DND-41 (cell line): ENCODE results near the gene CXCR2.

Source experiments
- EZH2 ChIP-seq: IDR thresholded peaks from 3 replicates; pipeline ENCODE4 v1.6.1; 2012; ENCODE audit warnings: borderline replicate concordance, low read depth, mild to moderate bottlenecking, moderate library complexity, low read length, inconsistent platforms; ENCODE audit not compliant: severe bottlenecking
- TF ChIP-seq, protein P1 (sequence below): IDR thresholded peaks from 2 replicates; pipeline ENCODE4 v1.5.1; 2012; ENCODE audit warnings: borderline replicate concordance, low read length, moderate library complexity, mild to moderate bottlenecking; ENCODE audit not compliant: poor library complexity, severe bottlenecking; ENCODE audit errors: extremely low read depth

DNA sequence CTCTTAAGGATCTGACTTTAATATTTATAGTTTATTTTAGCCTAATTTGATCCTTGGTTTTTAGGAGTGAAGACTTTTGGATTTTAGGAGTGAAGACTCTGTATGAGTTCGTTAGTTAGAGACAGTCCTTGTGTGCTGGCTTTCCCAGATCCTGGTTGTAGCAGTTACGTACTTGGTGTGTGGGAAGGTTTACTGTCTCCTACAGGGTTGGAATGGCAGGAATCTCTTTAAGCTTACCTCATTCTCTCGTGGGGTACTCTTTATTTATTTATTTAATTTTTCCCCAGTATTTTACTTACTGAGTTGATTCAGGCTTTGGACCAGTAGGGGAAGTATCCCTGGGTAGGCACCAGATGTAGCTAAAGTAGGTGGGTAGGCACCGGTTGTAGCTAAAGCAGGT, 1.8 kb upstream of the CXCR2 start:
- TF ChIP-seq, protein P1, sequence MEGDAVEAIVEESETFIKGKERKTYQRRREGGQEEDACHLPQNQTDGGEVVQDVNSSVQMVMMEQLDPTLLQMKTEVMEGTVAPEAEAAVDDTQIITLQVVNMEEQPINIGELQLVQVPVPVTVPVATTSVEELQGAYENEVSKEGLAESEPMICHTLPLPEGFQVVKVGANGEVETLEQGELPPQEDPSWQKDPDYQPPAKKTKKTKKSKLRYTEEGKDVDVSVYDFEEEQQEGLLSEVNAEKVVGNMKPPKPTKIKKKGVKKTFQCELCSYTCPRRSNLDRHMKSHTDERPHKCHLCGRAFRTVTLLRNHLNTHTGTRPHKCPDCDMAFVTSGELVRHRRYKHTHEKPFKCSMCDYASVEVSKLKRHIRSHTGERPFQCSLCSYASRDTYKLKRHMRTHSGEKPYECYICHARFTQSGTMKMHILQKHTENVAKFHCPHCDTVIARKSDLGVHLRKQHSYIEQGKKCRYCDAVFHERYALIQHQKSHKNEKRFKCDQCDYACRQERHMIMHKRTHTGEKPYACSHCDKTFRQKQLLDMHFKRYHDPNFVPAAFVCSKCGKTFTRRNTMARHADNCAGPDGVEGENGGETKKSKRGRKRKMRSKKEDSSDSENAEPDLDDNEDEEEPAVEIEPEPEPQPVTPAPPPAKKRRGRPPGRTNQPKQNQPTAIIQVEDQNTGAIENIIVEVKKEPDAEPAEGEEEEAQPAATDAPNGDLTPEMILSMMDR: no peak
- no peak for TF ChIP-seq EZH2
